Daoy (cell line): ENCODE results near the gene RNF121. TPM values are rescaled to one million over a fixed set of nuclear protein-coding genes. Genes with fewer than 3 reads are reported as not detected.

ENCODE experiments used
- DNase-seq: peaks from one replicate; pipeline ENCODE4 v3.0.0-alpha.2; 2015; ENCODE audit warnings: low read depth
- total RNA-seq: library from RNA; depleted of rRNA; stranded (reverse); fragments of >200 nt; shearing (Covaris generic); gene quantifications from 2 replicates; pipeline ENCODE4 v1.2.3, GENCODE V29; 2014

RNF121 gene
- total RNA-seq, 1 experiment from 2014 or later = 30.6 TPM

DNA sequence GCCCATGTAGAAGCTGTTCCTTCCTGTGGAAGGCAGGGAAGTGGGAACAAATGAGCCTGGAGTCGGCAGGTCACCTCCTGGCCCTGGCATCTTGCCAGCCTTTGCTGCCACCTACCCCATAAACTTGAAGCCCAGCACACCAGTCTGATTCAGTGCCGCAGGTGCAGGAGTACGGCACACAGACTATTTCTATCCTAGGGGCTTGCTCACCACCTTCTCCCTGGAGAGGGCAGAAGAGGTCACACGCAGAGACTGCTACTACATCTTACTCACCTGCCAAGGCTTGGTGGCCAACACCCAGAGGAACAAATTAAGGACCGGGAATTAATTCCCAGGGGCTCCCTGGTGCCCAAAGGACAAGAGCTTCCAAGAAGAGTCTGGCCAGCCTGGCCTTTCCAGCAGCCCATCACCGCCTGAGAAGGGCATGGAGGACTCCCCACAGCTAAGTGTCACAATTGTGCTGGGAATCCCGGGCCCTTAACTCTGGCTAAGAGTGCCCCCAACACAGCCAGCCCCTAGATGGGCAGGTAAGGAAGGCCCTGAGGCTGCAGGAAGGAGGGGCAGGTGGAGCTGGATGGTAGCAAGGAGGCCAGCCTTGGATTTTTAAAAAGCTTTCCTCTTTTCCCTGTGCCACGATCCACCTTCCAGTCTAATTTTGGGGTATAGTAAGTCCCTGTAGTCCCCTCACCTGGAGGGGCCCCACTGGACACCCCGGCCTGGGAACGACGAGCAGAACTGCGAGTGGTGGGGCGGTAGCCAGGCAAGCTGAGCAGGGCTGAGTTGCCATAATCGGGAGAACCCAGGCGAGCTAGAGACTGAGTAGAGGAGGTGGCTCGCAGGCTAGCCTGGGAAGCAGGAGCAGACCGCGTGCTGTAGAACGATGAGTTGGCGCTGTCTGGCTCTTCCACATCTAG lies 76.8 kb downstream of the RNF121 start:
- no peak for DNase-seq

DNA sequence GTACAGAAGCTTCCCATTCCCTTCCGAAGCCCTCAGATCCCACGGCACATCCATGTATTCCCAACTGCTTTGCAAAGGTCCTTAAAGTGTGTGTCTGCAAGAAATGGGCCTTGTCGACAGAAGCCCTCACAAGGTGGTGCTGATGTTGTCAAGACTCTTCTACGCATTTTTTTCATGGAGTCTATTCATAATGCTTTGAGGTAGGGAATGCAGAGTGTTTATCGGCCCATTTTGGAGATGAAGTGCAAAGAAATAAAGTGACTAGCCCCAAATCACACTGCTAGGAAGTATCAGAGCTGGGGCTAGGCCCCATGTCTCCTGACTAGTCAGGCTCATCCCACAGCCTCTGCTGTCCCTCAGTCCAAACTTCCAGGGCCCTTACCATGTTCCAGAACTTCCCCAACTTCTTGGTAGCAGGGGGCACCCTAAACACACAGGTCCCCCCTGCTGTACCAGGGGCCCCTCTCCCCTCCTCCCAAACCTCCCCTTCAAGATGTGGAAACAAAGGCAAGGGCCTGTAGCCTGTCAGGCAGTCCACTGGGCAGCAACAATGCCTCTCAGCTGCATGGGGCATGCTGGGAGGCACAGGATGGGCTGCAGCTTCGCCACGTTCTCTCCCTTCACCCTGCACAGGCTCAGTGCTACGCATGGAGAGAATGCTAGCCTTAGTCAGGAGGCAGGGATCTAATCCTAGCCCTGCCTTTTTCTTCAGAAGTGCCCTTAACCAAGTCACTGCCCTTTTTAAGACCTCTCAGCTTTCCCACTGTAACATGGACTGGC lies 77.7 kb downstream of the RNF121 start:
- no peak for DNase-seq

DNA sequence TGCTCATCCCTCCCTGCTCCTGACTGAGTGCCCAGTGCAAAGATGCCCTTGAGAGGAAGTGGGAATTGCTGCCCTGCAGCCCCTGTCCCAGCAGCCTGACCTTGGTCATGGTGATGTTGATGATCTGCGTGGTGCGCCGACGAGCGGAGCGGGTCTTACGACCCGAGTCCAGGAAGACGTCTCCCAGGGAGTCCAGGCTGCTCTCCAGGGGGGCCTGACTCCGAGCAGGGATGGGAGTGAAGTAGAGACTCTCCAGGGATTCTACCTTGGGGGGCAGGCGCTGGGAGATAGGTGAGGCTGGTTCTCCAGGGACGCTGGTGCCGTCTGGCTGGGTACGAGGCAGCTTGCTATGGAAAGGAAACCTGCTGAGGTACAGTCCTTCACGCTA lies 78.2 kb downstream of the RNF121 start:
- DNase-seq = no peak

DNA sequence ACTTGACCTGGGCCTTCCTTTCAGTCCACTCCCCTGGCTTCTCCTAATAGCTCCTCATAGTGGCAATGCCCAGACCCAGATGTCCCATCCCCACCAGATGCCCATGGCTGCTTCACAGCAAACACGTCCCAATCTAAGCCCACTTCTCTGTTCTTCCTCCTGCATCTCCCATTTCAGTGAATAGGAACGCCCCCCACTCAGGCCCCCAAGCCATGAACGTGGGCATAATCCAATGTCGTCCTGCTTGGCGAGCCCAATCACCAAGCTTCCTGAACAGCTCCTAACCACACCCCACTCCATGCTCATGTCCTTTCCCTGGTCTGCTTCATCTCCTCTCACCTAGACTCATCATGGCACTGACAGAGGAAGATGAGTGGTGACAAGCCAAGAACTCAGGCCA lies 78.7 kb downstream of the RNF121 start:
- no peak for DNase-seq

DNA sequence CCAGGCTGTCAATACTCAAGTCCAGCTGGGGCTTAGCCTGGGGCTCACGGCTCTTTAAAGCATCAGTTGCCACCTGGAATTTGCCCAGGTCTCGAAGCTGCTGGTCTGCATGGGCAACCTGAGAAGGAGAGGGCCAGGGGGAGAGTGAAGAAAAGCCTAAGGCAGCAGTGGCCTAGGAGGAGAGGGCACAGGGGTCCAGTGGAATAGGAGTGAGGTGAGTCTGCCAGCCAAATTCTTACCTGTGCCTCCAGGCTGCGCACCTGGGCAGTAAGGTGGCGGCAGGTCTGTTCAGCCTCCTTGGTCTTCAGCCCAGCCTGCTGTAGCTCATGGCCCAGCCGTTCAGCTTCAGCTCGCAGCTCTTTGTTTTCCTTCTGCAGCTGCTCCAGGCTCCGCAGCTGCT lies 79.9 kb downstream of the RNF121 start:
- DNase-seq = no peak

DNA sequence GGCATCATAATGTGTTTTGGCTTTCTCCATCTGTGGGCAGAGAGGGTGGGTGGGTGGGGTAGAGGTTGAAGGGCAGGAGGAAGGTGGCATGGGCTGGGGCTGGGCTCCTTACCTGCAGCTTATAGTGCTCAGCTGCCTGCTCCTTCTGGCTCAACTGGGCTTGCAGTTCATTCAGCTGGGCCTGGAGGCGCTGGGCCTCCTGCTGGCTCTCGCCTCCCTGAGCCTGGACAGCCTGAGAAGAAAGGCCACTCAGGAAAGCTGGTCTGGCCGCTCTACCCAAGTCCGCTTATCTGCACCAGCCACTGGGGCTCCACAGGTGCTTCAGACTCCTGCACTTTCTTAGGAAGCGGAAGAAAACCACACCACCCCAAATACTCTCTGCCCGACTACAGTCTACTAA lies 80.3 kb downstream of the RNF121 start:
- no peak for DNase-seq

DNA sequence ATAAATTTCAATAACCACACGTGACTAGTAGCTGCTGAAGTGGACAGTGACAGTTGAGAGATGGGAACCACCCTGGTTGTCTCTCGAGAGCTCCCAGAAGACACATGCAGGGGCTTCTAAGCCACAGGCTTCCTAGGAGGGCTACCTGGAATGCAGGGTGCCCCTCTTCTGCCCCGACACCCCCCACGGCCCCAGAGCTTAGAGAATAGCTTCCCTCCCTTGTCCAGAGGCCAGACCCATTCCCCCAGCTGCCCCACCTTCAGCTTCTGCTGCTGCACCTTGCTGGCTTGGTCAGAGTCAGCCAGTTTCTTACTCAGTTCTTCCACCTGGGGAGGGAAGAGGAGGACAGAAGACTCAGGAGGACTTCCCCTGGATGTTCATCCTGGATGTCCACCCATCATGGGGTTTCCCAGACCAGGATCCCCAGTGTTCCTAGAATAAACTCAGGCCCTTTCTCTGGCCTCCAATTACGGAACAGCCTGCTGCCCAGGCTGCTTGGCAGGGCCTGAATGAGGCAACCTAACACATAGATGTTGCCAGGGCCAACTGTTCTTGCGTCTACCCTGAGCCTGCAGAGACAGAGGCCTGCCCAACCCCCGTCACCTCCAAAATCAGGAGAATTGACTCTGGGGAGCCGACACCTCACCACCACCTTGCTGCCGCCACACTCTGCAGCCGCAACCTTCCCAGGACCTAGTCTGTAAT lies 81.8 kb downstream of the RNF121 start:
- no peak for DNase-seq

DNA sequence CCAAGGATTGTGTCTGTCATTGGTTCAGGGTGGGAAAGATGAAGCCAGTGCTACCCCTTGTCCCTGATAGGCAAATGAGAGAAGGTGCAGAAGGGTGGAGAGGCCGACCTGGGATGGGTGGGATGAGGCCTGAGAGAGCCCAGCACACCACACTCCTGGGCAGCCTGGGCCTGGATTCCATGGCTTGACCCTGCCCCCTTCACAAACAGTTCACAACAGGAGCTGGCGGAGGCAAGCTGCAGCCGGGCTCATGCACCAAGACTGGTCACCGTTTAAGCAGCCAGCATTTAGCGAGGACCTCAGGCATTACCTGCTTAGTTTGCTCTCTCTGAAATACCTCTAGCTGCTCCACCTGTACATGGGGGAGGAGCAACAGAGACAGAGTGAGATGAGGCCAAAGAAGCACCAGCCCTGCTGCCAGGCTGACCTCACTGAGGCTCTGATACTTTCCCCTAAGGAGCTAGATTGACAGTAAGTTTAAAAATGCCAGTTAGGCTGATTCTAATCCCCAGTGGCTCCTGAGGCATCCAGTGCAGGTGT lies 83.3 kb downstream of the RNF121 start:
- no peak for DNase-seq

DNA sequence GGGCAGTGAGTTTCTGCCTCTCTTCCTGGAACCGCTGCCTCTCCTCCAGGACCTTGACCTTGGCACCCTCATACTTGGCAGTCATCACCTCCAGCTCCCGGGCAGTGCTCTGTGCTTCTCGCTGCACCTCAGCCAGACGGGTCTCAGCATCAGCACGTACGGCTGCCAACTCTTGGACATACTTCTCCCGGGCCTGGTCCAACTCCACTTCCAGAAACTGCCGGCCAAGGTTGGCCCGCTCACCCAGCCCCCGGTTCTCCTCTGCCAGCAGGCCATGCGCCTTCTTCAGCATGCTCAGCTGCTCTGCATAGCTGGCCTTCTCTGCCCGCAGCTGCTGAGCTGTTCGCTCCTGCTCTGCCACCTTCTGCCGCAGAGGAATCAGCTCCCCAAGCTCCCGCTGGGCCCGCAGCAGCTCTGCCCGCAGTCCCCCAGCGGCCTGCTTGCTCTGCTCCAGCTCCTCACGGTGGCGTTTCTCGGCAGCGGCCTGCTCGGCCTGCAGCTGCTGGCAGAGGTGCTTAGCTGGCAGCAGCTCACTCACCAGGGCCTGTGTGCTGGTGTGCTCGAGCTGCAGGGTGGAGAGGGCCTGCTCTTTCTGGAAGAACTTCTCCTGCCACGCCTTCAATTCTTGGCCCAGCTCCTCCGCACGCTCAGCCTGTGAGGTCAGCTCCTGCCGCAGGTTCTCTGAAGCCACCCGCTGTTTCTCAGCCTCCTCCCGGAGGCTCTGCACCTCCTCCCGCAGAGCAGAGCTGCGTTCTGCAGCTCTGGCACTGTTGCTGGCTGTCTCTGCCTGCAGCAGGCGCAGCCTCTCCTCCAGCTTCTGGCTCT lies 84.3 kb downstream of the RNF121 start:
- peak; percentile 37 for DNase-seq

DNA sequence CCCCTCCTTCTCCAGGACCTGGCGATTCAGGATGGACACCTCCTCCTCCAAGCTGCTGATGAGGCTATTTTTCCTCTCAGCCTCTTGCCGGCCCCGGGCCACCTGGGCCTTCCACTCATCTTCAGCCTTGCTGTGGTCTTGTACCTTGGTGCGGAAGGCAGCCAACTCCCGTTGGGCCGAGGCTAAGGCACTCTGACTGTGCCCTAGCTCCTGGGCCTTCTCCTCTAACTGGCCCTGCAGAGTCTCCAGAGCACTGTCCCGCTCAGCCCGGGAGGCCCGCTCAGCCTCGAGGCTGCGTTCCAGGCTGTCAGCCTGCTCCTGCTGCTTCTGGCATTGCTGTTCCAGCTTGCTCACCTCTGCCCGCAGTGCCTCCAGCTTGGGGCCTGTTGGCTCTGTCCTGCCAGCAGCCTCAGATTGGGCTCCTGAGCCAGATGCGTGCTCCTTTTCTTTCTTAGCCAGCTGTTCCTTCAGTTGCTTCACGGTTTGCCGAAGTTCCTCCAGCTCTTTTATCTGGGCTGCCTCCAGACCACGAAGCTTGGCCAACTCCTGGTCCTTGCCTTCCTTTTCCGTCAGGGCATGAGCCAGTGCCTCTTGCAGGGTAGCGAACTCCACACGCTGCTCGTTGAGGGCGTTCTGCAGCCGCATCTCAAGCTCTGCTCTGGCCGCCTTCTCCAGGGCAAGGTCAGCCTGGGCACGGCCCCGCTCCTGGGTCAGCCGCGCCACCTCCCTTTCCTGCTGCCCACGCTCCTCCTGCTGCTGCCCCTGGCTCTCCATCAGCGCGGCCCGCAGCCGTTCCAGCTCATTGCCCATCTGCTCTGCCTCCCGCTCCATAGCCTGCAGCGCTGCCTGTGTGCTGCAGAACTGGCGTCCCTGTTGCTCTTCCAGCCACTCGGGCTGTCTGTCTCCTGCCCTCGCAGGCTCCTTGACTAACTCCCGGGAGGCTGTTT lies 85.2 kb downstream of the RNF121 start:
- no peak for DNase-seq

DNA sequence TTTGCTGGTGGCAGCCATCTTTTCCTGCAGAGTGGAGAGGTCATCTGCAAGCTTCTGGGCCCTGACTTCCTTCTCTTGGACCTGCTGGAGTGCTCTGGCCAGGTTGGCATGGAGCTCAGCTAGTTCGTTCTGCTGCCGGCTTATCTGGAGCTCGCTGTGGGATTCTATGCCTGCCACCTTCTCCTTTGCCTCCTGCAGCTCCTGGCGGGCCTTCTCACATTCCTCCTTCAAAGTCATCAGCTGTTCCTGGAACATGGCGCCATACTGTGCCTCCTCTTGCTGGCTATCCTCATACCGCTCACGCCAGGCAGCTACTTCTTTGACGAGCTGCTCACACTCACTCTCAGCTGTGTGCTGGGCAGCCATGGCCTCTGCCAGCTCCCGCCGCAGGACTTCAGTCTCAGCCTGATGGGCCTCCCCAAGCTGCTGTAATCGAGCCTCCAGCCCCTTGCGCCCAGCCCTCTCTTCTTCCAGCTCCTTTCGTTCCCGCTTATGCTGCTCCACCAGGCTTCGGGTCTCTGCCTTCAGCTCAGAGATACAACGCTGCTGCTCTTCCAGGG lies 86.0 kb downstream of the RNF121 start:
- no peak for DNase-seq

DNA sequence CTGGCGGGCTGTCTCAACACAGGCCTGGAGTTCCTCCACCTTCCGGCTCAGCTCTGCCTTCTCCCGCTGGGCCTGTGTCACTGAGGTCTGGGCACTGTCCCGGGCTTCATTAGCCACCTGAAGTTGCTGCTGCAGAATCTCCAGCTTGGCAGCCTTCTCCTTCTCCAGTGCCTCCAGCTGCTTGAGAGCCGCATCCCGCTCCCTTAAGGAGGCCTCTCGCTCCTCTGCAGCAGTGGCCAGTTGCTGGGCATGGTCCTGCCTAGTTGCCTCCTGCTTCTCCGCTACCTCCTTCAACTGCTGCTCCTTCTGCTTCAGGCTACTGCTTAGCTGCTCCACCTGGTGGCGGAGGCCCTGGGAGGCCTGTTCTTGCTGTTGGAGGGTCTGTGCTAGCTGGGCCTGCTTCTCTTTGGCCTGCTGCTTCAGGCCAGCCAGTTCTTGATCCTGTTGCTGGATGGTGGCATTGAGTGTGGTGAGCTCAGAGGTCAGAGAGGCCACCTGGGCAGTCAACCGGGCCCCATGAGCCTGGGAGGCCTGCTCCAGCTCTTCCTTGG lies 86.7 kb downstream of the RNF121 start:
- no peak for DNase-seq

DNA sequence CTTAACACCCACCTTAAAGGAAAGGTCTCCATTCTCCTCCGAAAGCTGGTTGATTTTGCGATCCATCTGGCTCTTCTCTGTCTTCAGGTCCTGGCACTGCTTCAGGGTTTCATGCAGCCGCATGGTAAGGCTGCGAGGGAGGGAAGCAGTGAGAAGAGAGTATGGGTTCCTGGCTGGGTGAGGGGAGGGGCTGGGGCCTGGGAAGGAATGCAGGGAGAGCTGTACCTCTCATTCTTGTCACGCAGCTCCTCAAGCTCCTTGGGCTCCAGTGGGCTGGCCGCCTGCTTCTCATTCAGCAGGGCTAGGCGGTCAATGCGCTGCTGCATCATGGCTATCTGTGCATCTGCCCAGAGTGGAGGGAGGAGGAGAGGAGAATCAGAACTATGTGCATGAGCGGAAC lies 89.3 kb downstream of the RNF121 start:
- DNase-seq = no peak

DNA sequence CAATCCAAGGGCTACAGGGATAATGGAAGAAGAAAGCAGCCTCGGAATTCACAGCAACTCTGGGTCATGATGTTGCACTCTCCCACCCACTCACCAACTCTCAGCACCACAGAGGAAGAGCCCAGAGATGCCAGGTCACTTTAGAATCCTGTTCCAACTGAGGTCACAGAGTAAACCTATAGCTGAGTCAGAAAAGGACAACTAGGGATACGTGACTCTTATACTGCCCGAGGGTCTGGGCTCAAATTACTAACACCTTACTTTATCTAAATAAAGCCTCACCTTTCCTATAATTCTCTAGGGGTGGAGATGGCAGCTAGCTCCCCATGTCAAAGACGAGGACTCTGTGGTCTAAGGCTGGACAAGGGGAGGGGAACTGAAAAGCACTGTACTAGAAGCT lies 94.5 kb downstream of the RNF121 start:
- no peak for DNase-seq

DNA sequence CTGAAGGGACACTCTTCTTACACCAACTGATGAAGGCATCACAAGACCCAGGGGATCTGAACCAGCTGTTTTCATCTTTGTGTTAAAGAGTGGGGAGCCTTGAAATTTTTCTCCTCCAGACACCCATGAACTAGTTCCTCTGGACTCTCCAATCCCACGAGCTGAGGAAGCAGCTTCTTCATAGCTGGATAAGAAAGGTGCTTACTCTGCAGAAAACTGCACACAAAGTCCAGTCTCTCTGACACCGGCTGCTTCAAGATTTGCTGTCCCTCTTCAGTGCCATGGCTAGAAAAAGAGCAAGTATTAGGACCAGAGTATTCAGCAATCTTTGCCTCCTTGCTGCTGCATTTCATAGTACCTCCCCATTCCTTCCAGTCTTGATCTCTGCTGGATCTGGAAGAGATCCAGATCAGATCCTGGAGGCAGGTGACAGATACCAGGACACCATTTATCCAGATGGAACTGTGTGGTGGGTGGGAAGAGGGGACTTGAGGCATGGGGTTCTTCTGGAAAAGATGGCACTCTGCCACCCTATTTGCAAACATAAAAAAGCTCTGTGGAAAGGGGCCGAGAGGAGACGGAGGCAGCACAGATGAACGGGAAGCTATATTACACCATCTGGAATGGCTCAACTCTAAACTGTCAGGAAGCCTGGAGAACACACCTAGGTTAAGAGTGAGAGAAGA lies 95.4 kb downstream of the RNF121 start:
- DNase-seq = no peak

DNA sequence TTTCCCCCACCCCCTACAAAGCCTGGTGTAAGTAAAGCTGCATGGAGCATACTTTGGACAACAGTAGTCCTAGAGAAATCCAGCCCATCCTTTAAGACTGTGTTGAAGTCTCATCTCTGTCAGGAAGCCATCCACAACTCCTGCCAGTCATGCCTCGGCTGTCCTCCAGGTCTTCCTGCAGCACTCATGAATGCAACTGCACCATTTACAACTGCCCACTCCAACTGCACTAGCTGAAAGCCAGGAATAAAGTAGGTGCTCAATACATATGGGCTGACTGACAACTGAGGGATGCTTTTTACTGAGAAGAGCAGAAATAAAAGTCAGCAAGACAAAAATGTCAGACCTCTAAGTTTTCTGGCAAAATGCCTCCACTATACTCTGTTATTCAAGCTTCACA lies 97.2 kb downstream of the RNF121 start:
- no peak for DNase-seq

DNA sequence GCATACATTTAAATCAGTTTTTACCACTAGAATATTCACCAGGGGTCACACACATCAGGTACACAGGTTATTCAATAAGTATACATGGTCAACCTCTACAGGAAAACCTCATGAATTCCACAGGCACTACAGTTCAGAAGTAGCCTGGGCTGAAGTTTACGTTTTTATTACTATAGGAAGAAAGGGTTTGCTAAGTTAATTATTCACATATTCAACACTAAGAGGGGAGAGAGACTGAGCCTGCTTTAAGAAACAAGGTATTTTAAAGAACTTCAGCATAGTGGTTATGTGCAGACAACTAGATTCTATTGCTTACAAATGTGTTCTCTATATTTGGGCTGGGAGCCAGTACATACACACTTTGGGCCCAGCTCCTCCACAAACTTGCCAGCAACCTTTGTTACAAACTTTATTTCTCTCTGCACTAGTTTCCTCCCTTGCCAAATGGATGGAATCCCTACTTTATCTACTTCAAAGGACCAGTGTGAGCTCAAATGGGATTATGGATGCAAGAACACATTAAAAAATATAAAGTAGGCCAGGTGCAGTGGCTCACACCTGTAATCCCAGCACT lies 101.7 kb downstream of the RNF121 start:
- no peak for DNase-seq

DNA sequence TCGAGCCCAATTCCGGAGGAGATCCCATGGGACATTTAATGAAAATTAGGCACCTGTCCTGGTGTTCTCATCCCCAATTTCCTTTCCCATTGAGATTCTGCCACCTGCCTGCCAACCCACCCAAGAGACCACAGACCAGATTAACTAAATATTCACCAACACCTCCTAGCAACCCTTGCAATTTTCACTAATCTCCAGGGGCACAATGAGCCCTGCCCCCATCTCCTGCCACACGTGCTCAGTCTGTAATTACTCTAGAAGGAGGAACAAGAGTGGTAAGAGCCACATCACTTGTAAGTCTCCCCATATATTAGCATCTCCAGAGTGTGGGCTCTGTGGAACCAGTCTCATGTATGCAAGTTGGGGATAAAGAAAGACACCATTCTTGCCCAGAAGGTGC lies 107.8 kb downstream of the RNF121 start:
- DNase-seq = no peak
